ENCODE measurements around the gene CMBL.

The CMBL gene

DNA sequence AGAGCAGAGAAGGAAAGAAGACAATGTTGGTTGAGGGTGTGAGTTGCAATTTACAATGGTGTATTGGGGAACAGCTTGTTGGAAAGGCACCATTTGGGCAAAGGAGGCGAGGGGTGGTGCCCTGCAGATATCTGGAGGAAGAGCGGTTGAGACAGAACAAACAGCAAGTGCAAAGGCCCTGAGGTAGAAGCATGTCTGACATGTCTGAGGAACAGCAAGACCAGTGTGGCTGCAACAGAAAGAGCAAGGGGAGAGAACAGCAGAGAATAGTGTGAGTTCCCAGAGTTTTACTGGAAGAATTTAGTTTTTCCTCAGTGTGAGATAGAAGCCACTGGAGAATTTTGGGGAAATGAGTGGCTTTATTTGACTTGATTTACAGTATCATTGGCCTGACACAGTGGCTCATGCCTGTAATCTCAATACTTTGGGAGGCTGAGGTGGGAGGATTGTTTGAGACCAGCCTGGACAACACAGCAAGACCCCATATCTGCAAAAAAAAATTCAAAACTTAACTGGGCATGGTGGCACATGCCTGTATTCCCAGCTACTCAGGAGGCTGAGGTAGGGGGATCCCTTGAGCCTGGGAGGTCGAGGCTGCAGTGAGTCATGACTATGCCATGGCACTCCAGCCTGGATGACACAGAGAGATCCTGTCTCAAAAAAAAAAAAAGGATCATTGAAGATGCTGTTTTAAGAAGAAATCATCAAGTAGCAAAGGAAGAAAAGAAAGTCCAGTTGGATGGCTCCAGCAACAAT lies 13.6 kb downstream of the CMBL start:
- H3K9ac ChIP-seq (ENCODE audit: low read length), result no peak overlapping the region
- no peak overlapping the region for H2BK15ac ChIP-seq (replicated peaks; ENCODE audit: low read depth)
- no peak overlapping the region for H3K4me3 ChIP-seq (ENCODE audit: low read length)
- H3K79me1 ChIP-seq (ENCODE audit: low read length), result no peaks in the 10 kb centered on the region
- H3K23ac ChIP-seq (ENCODE audit: low read length), result no peak overlapping the region
- DNase-seq, result no peak
- no peak overlapping the region for H2AK5ac ChIP-seq (ENCODE audit: low read length)
- H2BK120ac ChIP-seq (ENCODE audit: low read depth, low read length), result no peak overlapping the region
- H4K8ac ChIP-seq (ENCODE audit: low read depth, low read length), result no peak overlapping the region
- H4K5ac ChIP-seq (ENCODE audit: low read length), result no peak overlapping the region
- H2BK5ac ChIP-seq (ENCODE audit: low read length), result no peak overlapping the region
- no peaks in the 10 kb centered on the region for H3K4me1 ChIP-seq (ENCODE audit: control insufficient read depth, low read depth, low read length)
- H3K27ac ChIP-seq (ENCODE audit: low read depth, low read length), result no peak overlapping the region
- H3K27me3 ChIP-seq (ENCODE audit: insufficient read depth, low read length, poor library complexity), result no peaks in the 10 kb centered on the region
- no peak overlapping the region for H3K4ac ChIP-seq (ENCODE audit: low read depth, low read length)
- H3K79me2 ChIP-seq (ENCODE audit: control insufficient read depth, insufficient read depth, low read length), result no peaks in the 10 kb centered on the region
- H3K36me3 ChIP-seq (ENCODE audit: control insufficient read depth, insufficient read depth, low read length), result no peaks in the 10 kb centered on the region
- H3K18ac ChIP-seq (ENCODE audit: low read length), result no peak overlapping the region
- no peak overlapping the region for H3K56ac ChIP-seq (ENCODE audit: low read length)
- no peak overlapping the region for H3K4me2 ChIP-seq (ENCODE audit: low read length)
- no CpG with 5 or more reads among the region's 3 CpGs for WGBS (ENCODE audit: extremely low coverage, insufficient coverage, low lambda C conversion rate)

GRCh38 chr5:10291692-10292339 lies 15.9 kb downstream of the CMBL start:
- Histone ChIP-seq H3K27ac (ENCODE audit: low read depth, low read length) (no peak overlapping the region), H4K8ac (ENCODE audit: low read depth, low read length) (no peak overlapping the region), H3K23ac (ENCODE audit: low read length) (no peak overlapping the region), H3K36me3 (ENCODE audit: control insufficient read depth, insufficient read depth, low read length) (no peaks in the 10 kb centered on the region), H3K9ac (ENCODE audit: low read length) (no peak overlapping the region), H3K18ac (ENCODE audit: low read length) (no peak overlapping the region), H3K56ac (ENCODE audit: low read length) (no peak overlapping the region), H3K4me1 (ENCODE audit: control insufficient read depth, low read depth, low read length) (no peaks in the 10 kb centered on the region), H3K27me3 (ENCODE audit: insufficient read depth, low read length, poor library complexity) (no peaks in the 10 kb centered on the region), H2AK5ac (ENCODE audit: low read length) (no peak overlapping the region), H3K4me2 (ENCODE audit: low read length) (no peak overlapping the region), H3K79me1 (ENCODE audit: low read length) (no peaks in the 10 kb centered on the region), H3K4me3 (ENCODE audit: low read length) (no peak overlapping the region), H3K79me2 (ENCODE audit: control insufficient read depth, insufficient read depth, low read length) (no peaks in the 10 kb centered on the region), H3K4ac (ENCODE audit: low read depth, low read length) (no peak overlapping the region), H2BK5ac (ENCODE audit: low read length) (no peak overlapping the region), H2BK15ac (replicated peaks; ENCODE audit: low read depth) (no peak overlapping the region), H2BK120ac (ENCODE audit: low read depth, low read length) (no peak overlapping the region), H4K5ac (ENCODE audit: low read length) (no peak overlapping the region)
- no CpG with 5 or more reads among the region's 9 CpGs for WGBS (ENCODE audit: extremely low coverage, insufficient coverage, low lambda C conversion rate)
- DNase-seq, result no peak

DNA sequence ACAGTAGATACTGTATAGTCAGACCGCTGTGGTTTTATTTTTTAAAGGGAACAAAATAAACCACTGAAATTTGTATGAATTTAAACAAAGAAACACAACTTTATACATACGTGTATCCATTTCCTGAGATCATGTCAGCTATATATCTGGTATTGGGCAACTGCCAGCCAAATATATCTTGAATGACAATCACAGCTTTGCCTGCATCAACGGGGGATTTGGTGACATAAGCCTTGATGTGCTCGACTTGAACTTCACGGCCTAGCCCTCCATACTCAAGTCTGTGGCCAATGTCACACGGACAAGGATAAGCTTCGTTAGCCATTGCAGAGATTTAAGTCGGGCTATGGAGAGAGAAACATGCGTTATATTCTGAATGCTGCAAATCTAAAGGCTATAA lies 17.3 kb downstream of the CMBL start:
- H3K4me3 ChIP-seq (ENCODE audit: low read length), result no peak overlapping the region
- H3K23ac ChIP-seq (ENCODE audit: low read length), result no peak overlapping the region
- H4K8ac ChIP-seq (ENCODE audit: low read depth, low read length), result no peak overlapping the region
- no peak overlapping the region for H3K27ac ChIP-seq (ENCODE audit: low read depth, low read length)
- H4K5ac ChIP-seq (ENCODE audit: low read length), result no peak overlapping the region
- no peaks in the 10 kb centered on the region for H3K4me1 ChIP-seq (ENCODE audit: control insufficient read depth, low read depth, low read length)
- no peak overlapping the region for H2BK120ac ChIP-seq (ENCODE audit: low read depth, low read length)
- H3K36me3 ChIP-seq (ENCODE audit: control insufficient read depth, insufficient read depth, low read length), result no peaks in the 10 kb centered on the region
- H3K79me1 ChIP-seq (ENCODE audit: low read length), result no peaks in the 10 kb centered on the region
- no peak overlapping the region for H3K18ac ChIP-seq (ENCODE audit: low read length)
- H3K4ac ChIP-seq (ENCODE audit: low read depth, low read length), result no peak overlapping the region
- H2BK15ac ChIP-seq (replicated peaks; ENCODE audit: low read depth), result no peak overlapping the region
- H3K4me2 ChIP-seq (ENCODE audit: low read length), result no peak overlapping the region
- no peak overlapping the region for H3K9ac ChIP-seq (ENCODE audit: low read length)
- H3K79me2 ChIP-seq (ENCODE audit: control insufficient read depth, insufficient read depth, low read length), result no peaks in the 10 kb centered on the region
- H2AK5ac ChIP-seq (ENCODE audit: low read length), result no peak overlapping the region
- no peaks in the 10 kb centered on the region for H3K27me3 ChIP-seq (ENCODE audit: insufficient read depth, low read length, poor library complexity)
- no peak overlapping the region for H3K56ac ChIP-seq (ENCODE audit: low read length)
- no CpG with 5 or more reads among the region's 9 CpGs for WGBS (ENCODE audit: extremely low coverage, insufficient coverage, low lambda C conversion rate)
- DNase-seq, result no peak
- no peak overlapping the region for H2BK5ac ChIP-seq (ENCODE audit: low read length)

DNA sequence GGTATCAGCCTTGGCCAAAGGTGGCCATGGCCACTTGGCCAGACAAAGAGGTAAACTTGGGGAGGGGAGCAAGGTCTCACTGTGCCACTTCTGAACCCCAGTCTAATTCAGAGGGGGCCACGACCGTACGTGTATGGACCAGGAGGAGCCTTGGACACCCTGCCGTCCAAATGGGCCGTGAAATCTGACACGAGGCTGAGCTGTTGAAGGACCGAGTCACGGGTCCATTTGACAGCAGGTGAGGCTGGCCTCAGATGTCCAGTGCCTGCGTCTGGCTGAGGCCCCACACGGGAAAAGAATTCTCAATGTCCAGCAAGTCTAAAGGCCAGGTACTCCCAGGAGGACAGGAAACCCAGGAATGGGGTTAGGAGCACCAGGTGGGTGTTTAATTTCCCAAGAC lies 17.7 kb downstream of the CMBL start:
- Histone ChIP-seq H3K9ac (ENCODE audit: low read length) (no peak overlapping the region), H2AK5ac (ENCODE audit: low read length) (no peak overlapping the region), H3K23ac (ENCODE audit: low read length) (no peak overlapping the region), H3K79me1 (ENCODE audit: low read length) (no peaks in the 10 kb centered on the region), H3K4me1 (ENCODE audit: control insufficient read depth, low read depth, low read length) (no peaks in the 10 kb centered on the region), H2BK15ac (replicated peaks; ENCODE audit: low read depth) (no peak overlapping the region), H4K8ac (ENCODE audit: low read depth, low read length) (no peak overlapping the region), H3K27ac (ENCODE audit: low read depth, low read length) (no peak overlapping the region), H3K27me3 (ENCODE audit: insufficient read depth, low read length, poor library complexity) (no peaks in the 10 kb centered on the region), H3K4me3 (ENCODE audit: low read length) (no peak overlapping the region), H3K18ac (ENCODE audit: low read length) (no peak overlapping the region), H2BK120ac (ENCODE audit: low read depth, low read length) (no peak overlapping the region), H3K4ac (ENCODE audit: low read depth, low read length) (no peak overlapping the region), H4K5ac (ENCODE audit: low read length) (no peak overlapping the region), H3K4me2 (ENCODE audit: low read length) (no peak overlapping the region), H3K36me3 (ENCODE audit: control insufficient read depth, insufficient read depth, low read length) (no peaks in the 10 kb centered on the region), H2BK5ac (ENCODE audit: low read length) (no peak overlapping the region), H3K56ac (ENCODE audit: low read length) (no peak overlapping the region), H3K79me2 (ENCODE audit: control insufficient read depth, insufficient read depth, low read length) (no peaks in the 10 kb centered on the region)
- DNase-seq, result no peak
- WGBS (ENCODE audit: extremely low coverage, insufficient coverage, low lambda C conversion rate), result no CpG with 5 or more reads among the region's 10 CpGs

- Histone ChIP-seq H3K4me1 (ENCODE audit: control insufficient read depth, low read depth, low read length) (no peaks in the 10 kb centered on the region), H3K4me2 (ENCODE audit: low read length) (no peak overlapping the region), H4K5ac (ENCODE audit: low read length) (no peak overlapping the region), H2AK5ac (ENCODE audit: low read length) (no peak overlapping the region), H3K4ac (ENCODE audit: low read depth, low read length) (no peak overlapping the region), H2BK15ac (replicated peaks; ENCODE audit: low read depth) (no peak overlapping the region), H3K9ac (ENCODE audit: low read length) (no peak overlapping the region), H3K4me3 (ENCODE audit: low read length) (no peak overlapping the region), H3K27me3 (ENCODE audit: insufficient read depth, low read length, poor library complexity) (no peaks in the 10 kb centered on the region), H3K56ac (ENCODE audit: low read length) (no peak overlapping the region), H2BK120ac (ENCODE audit: low read depth, low read length) (no peak overlapping the region), H3K18ac (ENCODE audit: low read length) (no peak overlapping the region), H3K79me2 (ENCODE audit: control insufficient read depth, insufficient read depth, low read length) (no peaks in the 10 kb centered on the region), H3K23ac (ENCODE audit: low read length) (no peak overlapping the region), H3K79me1 (ENCODE audit: low read length) (no peaks in the 10 kb centered on the region), H3K27ac (ENCODE audit: low read depth, low read length) (no peak overlapping the region), H3K36me3 (ENCODE audit: control insufficient read depth, insufficient read depth, low read length) (no peaks in the 10 kb centered on the region), H4K8ac (ENCODE audit: low read depth, low read length) (no peak overlapping the region), H2BK5ac (ENCODE audit: low read length) (no peak overlapping the region)
- DNase-seq, result no peak
- no CpG with 5 or more reads among the region's 6 CpGs for WGBS (ENCODE audit: extremely low coverage, insufficient coverage, low lambda C conversion rate)
These were observed 18.3 kb downstream of the CMBL start for GRCh38 chr5:10289353-10289752.
